RWPE2 (cell line): ENCODE measurements around the gene GNLY.

Experiments used
- ATAC-seq: fragments of 200-7000 bp; cut with Tn5 transposase; 3 replicates; pipeline ENCODE4 v1.9.1; 2021; ENCODE audit warnings: low read depth
- DNase-seq: peaks from one replicate; pipeline ENCODE4 v3.0.0-alpha.2; 2020; ENCODE audit warnings: low spot score
- H3K27ac ChIP-seq: fragments of 450-650 bp; 2 replicates; pipeline ENCODE4 v1.5.1; 2017; ENCODE audit warnings: mild to moderate bottlenecking; ENCODE audit not compliant: poor library complexity, severe bottlenecking
- H3K27me3 ChIP-seq: fragments of 250-450 bp; sonication (Bioruptor Pico); 2 replicates; pipeline ENCODE4 v1.5.1; 2021; ENCODE audit warnings: mild to moderate bottlenecking, moderate library complexity; ENCODE audit not compliant: insufficient read depth, poor library complexity, severe bottlenecking
- H3K36me3 ChIP-seq: fragments of 250-450 bp; sonication (Bioruptor Pico); 2 replicates; pipeline ENCODE4 v1.5.1; 2020; ENCODE audit warnings: low read depth, mild to moderate bottlenecking, moderate library complexity
- H3K4me1 ChIP-seq: fragments of 250-450 bp; sonication (Bioruptor Pico); 2 replicates; pipeline ENCODE4 v1.5.1; 2021; ENCODE audit warnings: mild to moderate bottlenecking, moderate library complexity; ENCODE audit not compliant: insufficient read depth, poor library complexity, severe bottlenecking
- H3K4me3 ChIP-seq: fragments of 250-450 bp; sonication (Bioruptor Pico); 2 replicates; pipeline ENCODE4 v1.5.1; 2021; ENCODE audit warnings: mild to moderate bottlenecking, moderate library complexity; ENCODE audit not compliant: severe bottlenecking
- H3K9me3 ChIP-seq: fragments of 250-450 bp; sonication (Bioruptor Pico); 2 replicates; pipeline ENCODE4 v1.5.1; 2021; ENCODE audit warnings: mild to moderate bottlenecking, moderate library complexity; ENCODE audit not compliant: severe bottlenecking
- CTCF ChIP-seq: fragments of 450-650 bp; IDR thresholded peaks from one replicate; pipeline ENCODE4 v1.5.1; 2017; ENCODE audit warnings: mild to moderate bottlenecking, moderate library complexity; ENCODE audit not compliant: poor library complexity, severe bottlenecking

Gene GNLY

GRCh38 chr2:85733121-85733960 lies 39.2 kb downstream of the GNLY start:
- no peak overlapping the region for H3K27ac ChIP-seq
- H3K9me3 ChIP-seq = no peaks in the 10 kb centered on the region
- no peaks in the 10 kb centered on the region for H3K36me3 ChIP-seq
- ATAC-seq = no peak
- no peaks in the 10 kb centered on the region for H3K4me1 ChIP-seq
- TF ChIP-seq CTCF = no peak
- DNase-seq = no peak
- H3K4me3 ChIP-seq = no peak overlapping the region
- no peaks in the 10 kb centered on the region for H3K27me3 ChIP-seq

- H3K9me3 ChIP-seq = no peaks in the 10 kb centered on the region
- no peaks in the 10 kb centered on the region for H3K27me3 ChIP-seq
- ATAC-seq = no peak
- H3K36me3 ChIP-seq = no peaks in the 10 kb centered on the region
- no peak overlapping the region for H3K4me3 ChIP-seq
- no peak overlapping the region for H3K27ac ChIP-seq
- no peaks in the 10 kb centered on the region for H3K4me1 ChIP-seq
- DNase-seq = no peak
- TF ChIP-seq CTCF = no peak
These were observed 39.9 kb downstream of the GNLY start for GRCh38 chr2:85734015-85734414.

- TF ChIP-seq CTCF = no peak
- Histone ChIP-seq H3K27me3 (no peaks in the 10 kb centered on the region), H3K4me3 (no peak overlapping the region), H3K27ac (no peak overlapping the region), H3K36me3 (no peaks in the 10 kb centered on the region), H3K9me3 (no peaks in the 10 kb centered on the region), H3K4me1 (no peaks in the 10 kb centered on the region)
- ATAC-seq (no peak), DNase-seq (no peak)
These were observed 40.9 kb downstream of the GNLY start for GRCh38 chr2:85734942-85735608.

- Histone ChIP-seq H3K4me3 (no peak overlapping the region), H3K27me3 (no peaks in the 10 kb centered on the region), H3K4me1 (no peaks in the 10 kb centered on the region), H3K36me3 (no peaks in the 10 kb centered on the region), H3K27ac (no peak overlapping the region), H3K9me3 (no peaks in the 10 kb centered on the region)
- no peak for TF ChIP-seq CTCF
- ATAC-seq (no peak), DNase-seq (no peak)
These were observed 41.5 kb downstream of the GNLY start for GRCh38 chr2:85735691-85736090.
